Uterus (tissue), 2 donors: ENCODE measurements around the gene MFSD2B.

ENCODE experiments used
- CTCF ChIP-seq, 4 experiments: fragments of 200-600 bp in 2 of 4; fragments of 450-650 bp in 2 of 4; sonication (generic) in 2 of 4; IDR thresholded peaks; one replicate each; pipeline ENCODE4 v1.5.1; 2016 to 2019; ENCODE audit warnings: antibody characterized with exemption in 4 of 4, mild to moderate bottlenecking in 2 of 4, moderate library complexity in 1 of 4
- POLR2A ChIP-seq, 2 donors: fragments of 450-650 bp; IDR thresholded peaks; one replicate each; pipeline ENCODE4 v1.6.1; 2016; ENCODE audit warnings: antibody characterized with exemption in 2 of 2, mild to moderate bottlenecking in 1 of 2, moderate library complexity in 1 of 2

- TF ChIP-seq CTCF (IDR thresholded peaks at IDR 0.05) (no peak), POLR2A (IDR thresholded peaks at IDR 0.05) (no peak)
Observed at GRCh38 chr2:24058564-24059271, 48.8 kb downstream of the MFSD2B start.
